ENCODE data around the gene GMPPA. TPM values are rescaled to one million over a fixed set of nuclear protein-coding genes. Genes with fewer than 3 reads are reported as not detected.
A peak's percentile ranks its signal among the peaks of the same experiment; 100 is the strongest.

The GMPPA gene
- total and polyA plus RNA-seq, 5 donors from 2014 or later, result 17.2 to 35.1 (median 25.9) TPM

DNA sequence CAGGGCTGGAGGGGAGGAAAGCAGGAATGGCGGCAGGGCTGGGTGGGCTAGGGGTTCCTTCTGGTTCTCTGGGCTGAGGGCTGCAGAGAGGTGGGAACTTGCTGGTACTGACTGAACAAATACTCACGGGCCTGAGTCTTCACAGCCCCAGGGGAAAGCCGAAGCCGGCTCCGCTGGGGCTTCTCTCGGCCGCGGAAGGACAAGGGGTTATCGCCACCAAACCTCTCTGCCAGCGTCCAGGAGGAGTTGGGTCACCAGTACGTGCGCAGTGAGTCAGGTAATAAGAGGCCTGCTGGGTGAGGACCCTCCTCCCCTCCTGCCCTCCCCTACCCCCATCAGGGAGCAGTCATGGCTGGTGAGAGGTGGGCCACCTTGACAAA, 13.5 kb upstream of the GMPPA start:
- ATAC-seq (ENCODE audit: low read depth in 2 of 2) (no peak), DNase-seq (no peak)
- Mint-ChIP-seq H3K27me3 (peaks cover 59% of the 10 kb centered on the region), H3K36me3 (no peaks in the 10 kb centered on the region), H3K4me1 (peaks cover 0 to 8% (median 3%) of the 10 kb centered on the region in 4 donors), H3K9me3 (no peaks in the 10 kb centered on the region), H3K27ac (no peak overlapping the region), H3K4me3 (peak overlapping the region in 3 of 4 donors; percentile 15 to 56 (median 38))
- H3K4me3 ChIP-seq (ENCODE audit: low read depth, low read length), result no peak overlapping the region
- no peaks in the 10 kb centered on the region for H3K9me3 ChIP-seq (ENCODE audit: control insufficient read depth in 2 of 2, low read length in 2 of 2)
- H3K27me3 ChIP-seq (ENCODE audit: control insufficient read depth, insufficient read depth, low read length), result peaks cover 4% of the 10 kb centered on the region
- H3K4me1 ChIP-seq (ENCODE audit: control insufficient read depth, insufficient read depth, low read length, poor library complexity, severe bottlenecking), result peaks cover 15% of the 10 kb centered on the region
- H3K27ac ChIP-seq (ENCODE audit: insufficient read depth, low read length, poor library complexity, severe bottlenecking), result no peak overlapping the region
- H3K36me3 ChIP-seq (ENCODE audit: control insufficient read depth, insufficient read depth, low read length), result no peaks in the 10 kb centered on the region

DNA sequence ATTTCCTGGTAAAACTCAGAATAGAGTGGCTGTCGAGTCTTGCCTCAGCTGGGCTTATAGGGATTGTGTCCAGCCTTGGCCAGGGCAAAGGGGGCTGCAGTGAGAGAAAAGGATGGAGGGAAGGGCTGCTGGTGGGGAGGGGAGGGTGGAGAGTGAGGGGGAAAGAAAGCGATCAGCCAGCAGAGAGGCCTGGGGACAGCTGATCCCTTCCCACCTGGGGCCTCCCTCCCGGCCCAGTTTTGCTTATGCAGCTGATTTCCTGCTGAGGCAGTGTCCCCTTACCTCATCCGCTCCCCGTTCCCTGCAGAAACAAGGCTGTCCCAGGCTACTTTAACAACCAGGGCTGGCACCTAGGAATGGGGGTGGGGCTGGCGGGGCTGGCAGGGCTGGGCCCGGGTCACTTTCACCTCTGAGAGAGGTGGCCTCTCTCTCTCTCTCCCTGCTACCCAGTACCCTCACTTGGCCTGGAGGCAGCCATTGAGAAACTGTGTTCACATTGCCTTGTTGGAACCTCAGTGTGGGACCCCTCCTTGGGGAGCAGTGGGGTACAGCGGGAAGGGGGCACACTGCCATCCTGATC, 12.2 kb upstream of the GMPPA start:
- Mint-ChIP-seq H3K36me3 (no peaks in the 10 kb centered on the region), H3K27ac (no peak overlapping the region), H3K4me3 (no peak overlapping the region), H3K9me3 (no peaks in the 10 kb centered on the region), H3K4me1 (peaks cover 0 to 8% (median 3%) of the 10 kb centered on the region in 4 donors), H3K27me3 (peaks cover 56% of the 10 kb centered on the region)
- DNase-seq (no peak), ATAC-seq (ENCODE audit: low read depth in 2 of 2) (no peak)
- Histone ChIP-seq H3K9me3 (ENCODE audit: control insufficient read depth in 2 of 2, low read length in 2 of 2) (no peaks in the 10 kb centered on the region), H3K36me3 (ENCODE audit: control insufficient read depth, insufficient read depth, low read length) (no peaks in the 10 kb centered on the region), H3K4me3 (ENCODE audit: low read depth, low read length) (no peak overlapping the region), H3K4me1 (ENCODE audit: control insufficient read depth, insufficient read depth, low read length, poor library complexity, severe bottlenecking) (peaks cover 15% of the 10 kb centered on the region), H3K27me3 (ENCODE audit: control insufficient read depth, insufficient read depth, low read length) (peaks cover 4% of the 10 kb centered on the region), H3K27ac (ENCODE audit: insufficient read depth, low read length, poor library complexity, severe bottlenecking) (no peak overlapping the region)

DNA sequence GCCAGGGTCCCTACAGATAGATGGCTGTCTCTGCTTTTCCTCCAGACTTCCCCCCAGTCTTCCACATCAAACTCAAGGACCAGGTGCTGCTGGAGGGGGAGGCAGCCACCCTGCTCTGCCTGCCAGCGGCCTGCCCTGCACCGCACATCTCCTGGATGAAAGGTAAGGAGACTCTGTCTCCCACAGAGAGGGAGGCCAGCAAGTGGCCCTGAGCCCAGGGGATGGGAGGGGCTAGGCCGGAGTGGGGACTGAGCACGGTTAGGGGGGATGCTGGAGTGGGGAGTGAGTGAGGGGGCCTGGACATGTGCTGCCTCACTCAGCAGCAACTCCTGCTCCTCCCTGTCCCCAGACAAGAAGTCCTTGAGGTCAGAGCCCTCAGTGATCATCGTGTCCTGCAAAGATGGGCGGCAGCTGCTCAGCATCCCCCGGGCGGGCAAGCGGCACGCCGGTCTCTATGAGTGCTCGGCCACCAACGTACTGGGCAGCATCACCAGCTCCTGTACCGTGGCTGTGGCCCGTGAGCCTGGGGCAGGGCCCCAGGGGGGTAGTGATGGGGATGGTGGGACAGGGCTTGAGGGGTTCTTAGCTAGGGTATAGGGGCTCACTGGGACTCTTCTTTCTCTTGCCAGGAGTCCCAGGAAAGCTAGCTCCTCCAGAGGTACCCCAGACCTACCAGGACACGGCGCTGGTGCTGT, 10.4 kb upstream of the GMPPA start:
- H3K9me3 ChIP-seq (ENCODE audit: control insufficient read depth in 2 of 2, low read length in 2 of 2), result no peaks in the 10 kb centered on the region
- Mint-ChIP-seq H3K4me3 (no peak overlapping the region), H3K36me3 (no peaks in the 10 kb centered on the region), H3K27ac (no peak overlapping the region), H3K9me3 (peaks cover 0 to 1% (median 0%) of the 10 kb centered on the region in 7 donors), H3K27me3 (peaks cover 48% of the 10 kb centered on the region), H3K4me1 (peaks cover 0 to 5% (median 3%) of the 10 kb centered on the region in 4 donors)
- H3K4me3 ChIP-seq (ENCODE audit: low read depth, low read length), result no peak overlapping the region
- peaks cover 4% of the 10 kb centered on the region for H3K27me3 ChIP-seq (ENCODE audit: control insufficient read depth, insufficient read depth, low read length)
- H3K36me3 ChIP-seq (ENCODE audit: control insufficient read depth, insufficient read depth, low read length), result no peaks in the 10 kb centered on the region
- no peak for DNase-seq
- no peak for ATAC-seq (ENCODE audit: low read depth in 2 of 2)
- H3K4me1 ChIP-seq (ENCODE audit: control insufficient read depth, insufficient read depth, low read length, poor library complexity, severe bottlenecking), result peaks cover 15% of the 10 kb centered on the region
- no peak overlapping the region for H3K27ac ChIP-seq (ENCODE audit: insufficient read depth, low read length, poor library complexity, severe bottlenecking)

DNA sequence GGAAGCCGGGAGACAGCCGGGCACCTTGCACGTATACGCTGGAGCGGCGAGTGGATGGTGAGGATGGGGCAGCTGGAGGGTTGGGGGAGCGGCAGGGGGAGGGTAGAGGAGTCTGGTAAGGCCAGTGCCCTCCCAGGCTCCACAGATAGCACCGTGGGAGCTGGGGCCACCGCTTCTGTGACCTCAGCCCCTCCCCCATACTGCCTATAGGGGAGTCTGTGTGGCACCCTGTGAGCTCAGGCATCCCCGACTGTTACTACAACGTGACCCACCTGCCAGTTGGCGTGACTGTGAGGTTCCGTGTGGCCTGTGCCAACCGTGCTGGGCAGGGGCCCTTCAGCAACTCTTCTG, 9.9 kb upstream of the GMPPA start:
- Mint-ChIP-seq H3K9me3 (peaks cover 0 to 1% (median 0%) of the 10 kb centered on the region in 7 donors), H3K36me3 (no peaks in the 10 kb centered on the region), H3K27me3 (peaks cover 50% of the 10 kb centered on the region), H3K4me3 (no peak overlapping the region), H3K4me1 (peaks cover 0 to 5% (median 2%) of the 10 kb centered on the region in 4 donors), H3K27ac (no peak overlapping the region)
- peaks cover 10% of the 10 kb centered on the region for H3K4me1 ChIP-seq (ENCODE audit: control insufficient read depth, insufficient read depth, low read length, poor library complexity, severe bottlenecking)
- no peak overlapping the region for H3K27ac ChIP-seq (ENCODE audit: insufficient read depth, low read length, poor library complexity, severe bottlenecking)
- peaks cover 7% of the 10 kb centered on the region for H3K27me3 ChIP-seq (ENCODE audit: control insufficient read depth, insufficient read depth, low read length)
- ATAC-seq (ENCODE audit: low read depth in 2 of 2) (no peak), DNase-seq (no peak)
- no peaks in the 10 kb centered on the region for H3K36me3 ChIP-seq (ENCODE audit: control insufficient read depth, insufficient read depth, low read length)
- H3K9me3 ChIP-seq (ENCODE audit: control insufficient read depth in 2 of 2, low read length in 2 of 2), result no peaks in the 10 kb centered on the region
- H3K4me3 ChIP-seq (ENCODE audit: low read depth, low read length), result no peak overlapping the region

DNA sequence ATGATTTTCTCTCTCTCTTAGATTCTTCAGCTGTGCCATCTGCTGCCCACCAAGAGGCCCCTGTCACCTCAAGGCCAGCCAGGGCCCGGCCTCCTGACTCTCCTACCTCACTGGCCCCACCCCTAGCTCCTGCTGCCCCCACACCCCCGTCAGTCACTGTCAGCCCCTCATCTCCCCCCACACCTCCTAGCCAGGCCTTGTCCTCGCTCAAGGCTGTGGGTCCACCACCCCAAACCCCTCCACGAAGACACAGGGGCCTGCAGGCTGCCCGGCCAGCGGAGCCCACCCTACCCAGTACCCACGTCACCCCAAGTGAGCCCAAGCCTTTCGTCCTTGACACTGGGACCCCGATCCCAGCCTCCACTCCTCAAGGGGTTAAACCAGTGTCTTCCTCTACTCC, 9.4 kb upstream of the GMPPA start:
- H3K27ac ChIP-seq (ENCODE audit: insufficient read depth, low read length, poor library complexity, severe bottlenecking), result no peak overlapping the region
- peaks cover 7% of the 10 kb centered on the region for H3K27me3 ChIP-seq (ENCODE audit: control insufficient read depth, insufficient read depth, low read length)
- no peaks in the 10 kb centered on the region for H3K9me3 ChIP-seq (ENCODE audit: control insufficient read depth in 2 of 2, low read length in 2 of 2)
- Mint-ChIP-seq H3K27me3 (peaks cover 50% of the 10 kb centered on the region), H3K4me3 (peak overlapping the region in 1 of 4 donors; percentile 47), H3K9me3 (peaks cover 0 to 1% (median 0%) of the 10 kb centered on the region in 7 donors), H3K27ac (no peak overlapping the region), H3K4me1 (peaks cover 0 to 3% (median under 1%) of the 10 kb centered on the region in 4 donors), H3K36me3 (no peaks in the 10 kb centered on the region)
- DNase-seq (no peak), ATAC-seq (ENCODE audit: low read depth in 2 of 2) (no peak)
- H3K36me3 ChIP-seq (ENCODE audit: control insufficient read depth, insufficient read depth, low read length), result no peaks in the 10 kb centered on the region
- H3K4me3 ChIP-seq (ENCODE audit: low read depth, low read length), result no peak overlapping the region
- peaks cover 5% of the 10 kb centered on the region for H3K4me1 ChIP-seq (ENCODE audit: control insufficient read depth, insufficient read depth, low read length, poor library complexity, severe bottlenecking)

DNA sequence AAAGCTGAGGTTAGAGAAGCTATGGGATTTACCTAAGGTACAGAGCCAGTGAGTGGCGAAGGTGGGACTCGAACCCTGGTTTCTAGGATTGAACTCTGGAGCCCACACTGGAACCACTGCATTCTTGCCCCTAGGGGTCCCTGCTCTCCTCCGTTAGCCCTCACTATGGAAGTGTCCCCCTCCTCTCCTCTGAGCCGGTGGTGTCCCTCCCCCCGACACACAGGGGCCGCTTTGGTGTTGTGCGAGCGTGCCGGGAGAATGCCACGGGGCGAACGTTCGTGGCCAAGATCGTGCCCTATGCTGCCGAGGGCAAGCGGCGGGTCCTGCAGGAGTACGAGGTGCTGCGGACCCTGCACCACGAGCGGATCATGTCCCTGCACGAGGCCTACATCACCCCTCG, 8.5 kb upstream of the GMPPA start:
- H3K27ac ChIP-seq (ENCODE audit: insufficient read depth, low read length, poor library complexity, severe bottlenecking), result no peak overlapping the region
- DNase-seq, result no peak
- Mint-ChIP-seq H3K27me3 (peaks cover 54% of the 10 kb centered on the region), H3K27ac (no peak overlapping the region), H3K4me3 (no peak overlapping the region), H3K9me3 (peaks cover 0 to 1% (median 0%) of the 10 kb centered on the region in 7 donors), H3K4me1 (peaks cover 0 to 3% (median under 1%) of the 10 kb centered on the region in 4 donors), H3K36me3 (no peaks in the 10 kb centered on the region)
- peaks cover 12% of the 10 kb centered on the region for H3K27me3 ChIP-seq (ENCODE audit: control insufficient read depth, insufficient read depth, low read length)
- ATAC-seq (ENCODE audit: low read depth in 2 of 2), result no peak
- no peaks in the 10 kb centered on the region for H3K36me3 ChIP-seq (ENCODE audit: control insufficient read depth, insufficient read depth, low read length)
- no peak overlapping the region for H3K4me3 ChIP-seq (ENCODE audit: low read depth, low read length)
- no peaks in the 10 kb centered on the region for H3K9me3 ChIP-seq (ENCODE audit: control insufficient read depth in 2 of 2, low read length in 2 of 2)
- no peaks in the 10 kb centered on the region for H3K4me1 ChIP-seq (ENCODE audit: control insufficient read depth, insufficient read depth, low read length, poor library complexity, severe bottlenecking)

DNA sequence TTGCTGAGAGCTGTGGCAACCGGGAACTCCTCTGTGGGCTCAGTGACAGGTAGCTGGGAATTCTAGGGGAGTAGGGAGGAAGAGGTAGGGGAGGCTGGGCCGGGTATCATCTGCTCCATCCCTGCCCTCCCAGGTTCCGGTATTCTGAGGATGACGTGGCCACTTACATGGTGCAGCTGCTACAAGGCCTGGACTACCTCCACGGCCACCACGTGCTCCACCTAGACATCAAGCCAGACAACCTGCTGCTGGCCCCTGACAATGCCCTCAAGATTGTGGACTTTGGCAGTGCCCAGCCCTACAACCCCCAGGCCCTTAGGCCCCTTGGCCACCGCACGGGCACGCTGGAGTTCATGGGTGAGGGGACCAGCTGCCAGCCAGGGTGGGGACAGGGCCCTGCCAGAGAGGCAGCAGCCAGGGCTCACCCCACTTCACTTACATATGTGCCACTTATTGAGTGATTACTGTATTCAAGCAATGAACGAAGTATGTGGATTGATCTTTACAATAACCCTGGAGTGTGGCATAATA, 8.0 kb upstream of the GMPPA start:
- H3K4me3 Mint-ChIP-seq, result no peak overlapping the region
- H3K36me3 Mint-ChIP-seq, result no peaks in the 10 kb centered on the region
- Histone ChIP-seq H3K27me3 (ENCODE audit: control insufficient read depth, insufficient read depth, low read length) (peaks cover 13% of the 10 kb centered on the region), H3K4me1 (ENCODE audit: control insufficient read depth, insufficient read depth, low read length, poor library complexity, severe bottlenecking) (peaks cover 3% of the 10 kb centered on the region), H3K9me3 (ENCODE audit: control insufficient read depth in 2 of 2, low read length in 2 of 2) (no peaks in the 10 kb centered on the region), H3K36me3 (ENCODE audit: control insufficient read depth, insufficient read depth, low read length) (no peaks in the 10 kb centered on the region), H3K4me3 (ENCODE audit: low read depth, low read length) (no peak overlapping the region), H3K27ac (ENCODE audit: insufficient read depth, low read length, poor library complexity, severe bottlenecking) (no peak overlapping the region)
- peaks cover 54% of the 10 kb centered on the region for H3K27me3 Mint-ChIP-seq
- no peak for DNase-seq
- peaks cover 0 to 1% (median 0%) of the 10 kb centered on the region in 7 donors for H3K9me3 Mint-ChIP-seq
- no peak for ATAC-seq (ENCODE audit: low read depth in 2 of 2)
- H3K27ac Mint-ChIP-seq, result no peak overlapping the region
- peaks cover 0 to 4% (median 1%) of the 10 kb centered on the region in 4 donors for H3K4me1 Mint-ChIP-seq
